ENCODE results near the gene FGF18. TPM values are rescaled to one million over a fixed set of nuclear protein-coding genes. Genes with fewer than 3 reads are reported as not detected.

Gene FGF18
- total and polyA plus RNA-seq, 2 of the 4 experiments (the other 2 are of a cell fraction): 0.15 TPM; not detected in 1

DNA sequence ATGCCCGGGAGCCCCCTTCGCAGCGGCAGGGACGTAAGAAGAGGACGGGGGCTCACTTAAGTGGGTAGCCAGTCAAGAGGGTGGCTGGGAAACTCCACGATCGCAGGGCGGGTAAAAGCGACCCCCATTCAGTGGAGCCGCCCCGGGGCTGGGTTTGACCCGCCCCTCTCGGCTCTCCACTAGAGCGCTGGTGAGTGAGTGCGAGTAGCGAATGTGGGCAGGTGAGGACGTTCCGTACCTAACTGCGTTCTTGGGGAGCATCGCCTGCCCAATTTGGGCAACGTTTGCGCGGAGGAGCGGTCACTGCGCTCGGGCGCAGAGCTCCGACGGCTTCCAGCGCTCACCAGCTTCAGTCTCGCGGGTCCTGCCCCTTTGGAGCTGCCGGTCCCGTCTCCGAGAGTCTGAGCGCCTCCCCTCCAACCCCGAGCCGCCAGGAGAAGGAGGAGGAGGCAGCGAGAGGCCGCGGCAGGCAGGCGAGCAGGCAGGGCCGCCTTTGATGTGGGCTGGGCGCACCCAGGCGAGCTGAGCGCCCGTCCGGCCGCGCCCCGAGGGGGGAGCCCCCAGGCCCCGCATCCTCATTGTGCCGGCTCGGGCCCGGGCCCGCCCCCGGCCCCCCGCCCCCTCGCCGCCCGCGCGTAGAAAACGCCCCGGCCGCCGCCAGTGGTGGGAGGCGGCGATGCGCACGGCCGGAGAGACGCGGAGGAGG lies at the start of gene FGF18 (continued):
- no peak for TF ChIP-seq CEBPB (IDR thresholded peaks at IDR 0.05; ENCODE audit: low read depth, low read length)

DNA sequence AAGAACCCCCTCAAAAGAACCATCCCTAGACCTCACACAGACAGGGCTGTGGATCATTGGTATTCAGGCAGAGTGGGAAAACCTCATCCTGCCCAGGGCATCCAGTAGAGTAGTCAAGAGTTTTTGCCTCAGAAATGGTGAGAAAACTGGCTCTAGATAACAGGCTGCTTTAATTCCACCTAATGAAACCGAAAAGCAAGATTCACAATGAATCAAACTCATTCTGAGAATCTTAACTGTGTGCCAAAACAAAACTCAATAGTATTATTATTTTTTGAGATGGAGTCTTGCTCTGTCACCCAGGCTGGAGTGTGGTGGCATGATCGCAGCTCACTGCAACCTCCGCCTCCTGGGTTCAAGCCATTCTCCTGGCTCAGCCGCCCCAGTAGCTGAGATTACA lies 49.5 kb upstream of the FGF18 start:
- Histone ChIP-seq H2BK20ac (ENCODE audit: low read depth, low read length) (no peak overlapping the region), H2BK120ac (ENCODE audit: low read depth, low read length) (no peak overlapping the region), H2AK9ac (replicated peaks; ENCODE audit: low read depth, low read length, poor library complexity) (no peak overlapping the region), H3K56ac (ENCODE audit: extremely low read depth, insufficient read depth, low read length) (no peak overlapping the region), H2AFZ (replicated peaks; ENCODE audit: low read length, poor library complexity) (no peak overlapping the region), H3K79me1 (ENCODE audit: low read depth in 1 of 2, low read length in 2 of 2) (no peaks in the 10 kb centered on the region), H2BK5ac (ENCODE audit: low read depth, low read length, poor library complexity, severe bottlenecking) (no peak overlapping the region), H3K27me3 (ENCODE audit: control insufficient read depth, insufficient read depth, low read length) (peaks cover 2% of the 10 kb centered on the region), H3K27ac (ENCODE audit: insufficient read depth, low read length) (no peak overlapping the region), H2BK15ac (ENCODE audit: low read depth, low read length) (no peak overlapping the region), H3K9ac (ENCODE audit: low read depth, low read length) (no peak overlapping the region), H3K4me2 (ENCODE audit: low read depth, low read length) (no peak overlapping the region), H4K91ac (ENCODE audit: insufficient read depth, low read depth, low read length) (no peak overlapping the region), H3K23ac (ENCODE audit: low read depth, low read length) (no peak overlapping the region), H3K9me3 (ENCODE audit: control insufficient read depth, insufficient read depth, low read length) (no peaks in the 10 kb centered on the region), H3K18ac (ENCODE audit: low read depth, low read length) (no peak overlapping the region), H4K20me1 (ENCODE audit: insufficient read depth, low read length) (no peaks in the 10 kb centered on the region), H3K14ac (replicated peaks; ENCODE audit: low read depth, low read length) (no peak overlapping the region), H3K9me1 (ENCODE audit: insufficient read depth, low read length) (no peaks in the 10 kb centered on the region), H3K36me3 (ENCODE audit: control insufficient read depth, insufficient read depth, low read length) (no peaks in the 10 kb centered on the region), H4K5ac (ENCODE audit: low read depth, low read length) (no peak overlapping the region), H3K4me3 (ENCODE audit: insufficient read depth, low read depth, low read length) (no peak overlapping the region), H3K4me1 (ENCODE audit: control insufficient read depth, insufficient read depth, low read length) (no peaks in the 10 kb centered on the region), H3K4ac (ENCODE audit: low read depth, low read length) (no peak overlapping the region), H2AK5ac (ENCODE audit: low read depth, low read length) (no peak overlapping the region), H4K8ac (ENCODE audit: low read depth in 2 of 2, low read length in 2 of 2) (no peak overlapping the region)
- intact Hi-C loops (cut with micrococcal nuclease) (no loop called here), dilution Hi-C loops (cut with HindIII; ENCODE audit: low sequenced_read_pairs, unreplicated experiment) (no loop called here), in situ Hi-C loops (cut with MboI; ENCODE audit: low sequenced_read_pairs) (no loop called here)
- POLR2A ChIA-PET (ENCODE audit: unreplicated experiment): no interaction called here
- DNase-seq (no peak), ATAC-seq (ENCODE audit: low read depth) (no peak)
- no TSS peak for BruUV-seq (replicated peaks)
- CTCF ChIA-PET: interaction anchor here (0.8 kb wide), 1 partner anchor 163 kb away, joined by 3 read pairs; no protein-coding TSS in a partner anchor
- WGBS, 2 experiments (ENCODE audit: extremely low coverage in 2 of 2, insufficient read length in 1 of 2): no CpG with 5 or more reads among the region's 4 CpGs
- TF ChIP-seq SMC3 (IDR thresholded peaks at IDR 0.05; ENCODE audit: low read depth, low read length) (no peak), RAD21 (IDR thresholded peaks at IDR 0.05; ENCODE audit: low read length) (no peak), RFX5 (IDR thresholded peaks at IDR 0.05; ENCODE audit: low read depth, low read length) (no peak), BHLHE40 (IDR thresholded peaks at IDR 0.05; ENCODE audit: low read depth, low read length) (no peak), RCOR1 (IDR thresholded peaks at IDR 0.05; ENCODE audit: insufficient replicate concordance, low read length) (no peak), POLR2A (IDR thresholded peaks at IDR 0.05; ENCODE audit: low read depth, low read length) (no peak), CEBPB (IDR thresholded peaks at IDR 0.05; ENCODE audit: low read depth, low read length) (no peak), MXI1 (IDR thresholded peaks at IDR 0.05; ENCODE audit: borderline replicate concordance, low read depth, low read length) (no peak), MAZ (IDR thresholded peaks at IDR 0.05; ENCODE audit: borderline replicate concordance, low read depth, low read length) (no peak), CHD1 (IDR thresholded peaks at IDR 0.05; ENCODE audit: low read depth, low read length) (no peak)
- TF ChIP-seq, protein P1, sequence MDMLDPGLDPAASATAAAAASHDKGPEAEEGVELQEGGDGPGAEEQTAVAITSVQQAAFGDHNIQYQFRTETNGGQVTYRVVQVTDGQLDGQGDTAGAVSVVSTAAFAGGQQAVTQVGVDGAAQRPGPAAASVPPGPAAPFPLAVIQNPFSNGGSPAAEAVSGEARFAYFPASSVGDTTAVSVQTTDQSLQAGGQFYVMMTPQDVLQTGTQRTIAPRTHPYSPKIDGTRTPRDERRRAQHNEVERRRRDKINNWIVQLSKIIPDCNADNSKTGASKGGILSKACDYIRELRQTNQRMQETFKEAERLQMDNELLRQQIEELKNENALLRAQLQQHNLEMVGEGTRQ (IDR thresholded peaks at IDR 0.05; ENCODE audit: low read depth, low read length): no peak
- TF ChIP-seq, protein P2, sequence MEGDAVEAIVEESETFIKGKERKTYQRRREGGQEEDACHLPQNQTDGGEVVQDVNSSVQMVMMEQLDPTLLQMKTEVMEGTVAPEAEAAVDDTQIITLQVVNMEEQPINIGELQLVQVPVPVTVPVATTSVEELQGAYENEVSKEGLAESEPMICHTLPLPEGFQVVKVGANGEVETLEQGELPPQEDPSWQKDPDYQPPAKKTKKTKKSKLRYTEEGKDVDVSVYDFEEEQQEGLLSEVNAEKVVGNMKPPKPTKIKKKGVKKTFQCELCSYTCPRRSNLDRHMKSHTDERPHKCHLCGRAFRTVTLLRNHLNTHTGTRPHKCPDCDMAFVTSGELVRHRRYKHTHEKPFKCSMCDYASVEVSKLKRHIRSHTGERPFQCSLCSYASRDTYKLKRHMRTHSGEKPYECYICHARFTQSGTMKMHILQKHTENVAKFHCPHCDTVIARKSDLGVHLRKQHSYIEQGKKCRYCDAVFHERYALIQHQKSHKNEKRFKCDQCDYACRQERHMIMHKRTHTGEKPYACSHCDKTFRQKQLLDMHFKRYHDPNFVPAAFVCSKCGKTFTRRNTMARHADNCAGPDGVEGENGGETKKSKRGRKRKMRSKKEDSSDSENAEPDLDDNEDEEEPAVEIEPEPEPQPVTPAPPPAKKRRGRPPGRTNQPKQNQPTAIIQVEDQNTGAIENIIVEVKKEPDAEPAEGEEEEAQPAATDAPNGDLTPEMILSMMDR (conservative IDR thresholded peaks at IDR 0.05; ENCODE audit: low read depth, low read length): no peak
- TF ChIP-seq, protein P3, sequence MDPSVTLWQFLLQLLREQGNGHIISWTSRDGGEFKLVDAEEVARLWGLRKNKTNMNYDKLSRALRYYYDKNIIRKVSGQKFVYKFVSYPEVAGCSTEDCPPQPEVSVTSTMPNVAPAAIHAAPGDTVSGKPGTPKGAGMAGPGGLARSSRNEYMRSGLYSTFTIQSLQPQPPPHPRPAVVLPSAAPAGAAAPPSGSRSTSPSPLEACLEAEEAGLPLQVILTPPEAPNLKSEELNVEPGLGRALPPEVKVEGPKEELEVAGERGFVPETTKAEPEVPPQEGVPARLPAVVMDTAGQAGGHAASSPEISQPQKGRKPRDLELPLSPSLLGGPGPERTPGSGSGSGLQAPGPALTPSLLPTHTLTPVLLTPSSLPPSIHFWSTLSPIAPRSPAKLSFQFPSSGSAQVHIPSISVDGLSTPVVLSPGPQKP (IDR thresholded peaks at IDR 0.05; ENCODE audit: borderline replicate concordance, low read depth, low read length): no peak
